ENCODE measurements around the gene ITGAX.

The ITGAX gene

GRCh38 chr16:31429314-31429713 is 74.3 kb downstream of the ITGAX start:
- no peak for TF ChIP-seq CTCF (IDR thresholded peaks at IDR 0.05)

GRCh38 chr16:31429796-31430195 is 74.8 kb downstream of the ITGAX start:
- no peak for TF ChIP-seq CTCF (IDR thresholded peaks at IDR 0.05)

- TF ChIP-seq CTCF (IDR thresholded peaks at IDR 0.05): no peak
Measured at GRCh38 chr16:31430380-31431052, 75.5 kb downstream of the ITGAX start.
